GM06990 (cell line): ENCODE results near the gene UBN1.

Experiments used
- DNase-seq: peaks from one replicate; pipeline ENCODE4 v3.0.0-alpha.2; 2011; ENCODE audit not compliant: insufficient read length; ENCODE audit errors: extremely low read depth
- H3K27me3 ChIP-seq: replicated peaks from 2 replicates; pipeline ENCODE4 v1.6.0; 2011; ENCODE audit warnings: low read length; ENCODE audit not compliant: control insufficient read depth, insufficient read depth
- H3K36me3 ChIP-seq: 2 replicates; pipeline ENCODE4 v1.5.1; 2011; ENCODE audit warnings: low read length; ENCODE audit not compliant: control insufficient read depth, insufficient read depth
- H3K4me3 ChIP-seq: replicated peaks from 2 replicates; pipeline ENCODE4 v1.5.1; 2011; ENCODE audit warnings: low read depth, mild to moderate bottlenecking, control low read depth, low read length
- CTCF ChIP-seq: IDR thresholded peaks from 2 replicates; pipeline ENCODE4 v1.5.1; 2011; ENCODE audit warnings: low read length, control low read depth, mild to moderate bottlenecking, inconsistent platforms; ENCODE audit not compliant: insufficient read depth, poor library complexity, severe bottlenecking

UBN1 gene

GRCh38 chr16:4898811-4899473 is 51.7 kb downstream of the UBN1 start:
- TF ChIP-seq CTCF, result no peak
- Histone ChIP-seq H3K36me3 (no peaks in the 10 kb centered on the region), H3K4me3 (no peak overlapping the region), H3K27me3 (no peaks in the 10 kb centered on the region; the same call in 1 of the 2 replicates)
- no peak for DNase-seq

GRCh38 chr16:4899474-4899846 is 52.2 kb downstream of the UBN1 start:
- no peak overlapping the region for H3K4me3 ChIP-seq
- H3K27me3 ChIP-seq, result no peaks in the 10 kb centered on the region; the same call in 1 of the 2 replicates
- no peak for DNase-seq
- no peaks in the 10 kb centered on the region for H3K36me3 ChIP-seq
- TF ChIP-seq CTCF, result no peak

- DNase-seq, result no peak
- Histone ChIP-seq H3K27me3 (no peaks in the 10 kb centered on the region; the same call in none of the 2 replicates), H3K4me3 (no peak overlapping the region), H3K36me3 (no peaks in the 10 kb centered on the region)
- no peak for TF ChIP-seq CTCF
Observed at GRCh38 chr16:4900036-4900435, 52.8 kb downstream of the UBN1 start.

GRCh38 chr16:4900750-4901149 is 53.5 kb downstream of the UBN1 start:
- no peaks in the 10 kb centered on the region; the same call in none of the 2 replicates for H3K27me3 ChIP-seq
- TF ChIP-seq CTCF, result no peak
- DNase-seq, result no peak
- H3K4me3 ChIP-seq, result no peak overlapping the region
- H3K36me3 ChIP-seq, result no peaks in the 10 kb centered on the region

GRCh38 chr16:4902038-4902437 is 54.8 kb downstream of the UBN1 start:
- no peaks in the 10 kb centered on the region for H3K36me3 ChIP-seq
- H3K4me3 ChIP-seq, result no peak overlapping the region
- TF ChIP-seq CTCF, result no peak
- DNase-seq, result no peak
- no peaks in the 10 kb centered on the region; the same call in none of the 2 replicates for H3K27me3 ChIP-seq
